KMS-11 (cell line): ENCODE results near the gene BACE1.

Source experiments
- H2AFZ ChIP-seq: fragments of 200-600 bp; sonication (generic); 2 replicates; pipeline ENCODE4 v1.6.1; 2016; ENCODE audit warnings: antibody characterized with exemption, mixed run types, low read depth
- H3K27ac ChIP-seq: fragments of 200-600 bp; sonication (generic); 2 replicates; pipeline ENCODE4 v1.6.1; 2016; ENCODE audit warnings: mild to moderate bottlenecking, mixed run types
- H3K27me3 ChIP-seq: fragments of 200-600 bp; sonication (generic); 2 replicates; pipeline ENCODE4 v1.6.1; 2017; ENCODE audit warnings: mild to moderate bottlenecking, low read depth, mixed run types, moderate library complexity; ENCODE audit not compliant: insufficient read depth
- H3K36me3 ChIP-seq: fragments of 200-600 bp; sonication (generic); 2 replicates; pipeline ENCODE4 v1.6.1; 2017; ENCODE audit warnings: mild to moderate bottlenecking, mixed run types; ENCODE audit not compliant: insufficient read depth
- H3K4me1 ChIP-seq: fragments of 200-600 bp; sonication (generic); 2 replicates; pipeline ENCODE4 v1.6.1; 2016; ENCODE audit warnings: mild to moderate bottlenecking, low read depth, mixed run types; ENCODE audit not compliant: poor library complexity, severe bottlenecking
- H3K4me2 ChIP-seq: fragments of 200-600 bp; sonication (generic); 2 replicates; pipeline ENCODE4 v1.7.0; 2016; ENCODE audit warnings: mild to moderate bottlenecking, mixed run types
- H3K4me3 ChIP-seq: fragments of 200-600 bp; sonication (generic); IDR thresholded peaks from 2 replicates; pipeline ENCODE4 v1.6.1; 2017; ENCODE audit warnings: low read depth, low read length, mixed read lengths; ENCODE audit not compliant: insufficient read depth
- H3K79me2 ChIP-seq: fragments of 200-600 bp; sonication (generic); 2 replicates; pipeline ENCODE4 v1.6.1; 2016; ENCODE audit warnings: low read depth, mixed run types; ENCODE audit not compliant: insufficient read depth
- H3K9ac ChIP-seq: fragments of 200-600 bp; sonication (generic); 2 replicates; pipeline ENCODE4 v1.6.1; 2016; ENCODE audit warnings: mild to moderate bottlenecking, mixed run types
- H4K20me1 ChIP-seq: fragments of 200-600 bp; sonication (generic); 2 replicates; pipeline ENCODE4 v1.6.1; 2016; ENCODE audit warnings: mild to moderate bottlenecking, mixed run types; ENCODE audit not compliant: insufficient read depth
- TF ChIP-seq, protein P1 (sequence below): fragments of 200-600 bp; sonication (generic); conservative IDR thresholded peaks from 2 replicates; pipeline ENCODE4 v1.6.1; 2017; ENCODE audit warnings: low read depth, mild to moderate bottlenecking, antibody characterized with exemption, low read length, moderate library complexity, mixed read lengths

BACE1 gene

DNA sequence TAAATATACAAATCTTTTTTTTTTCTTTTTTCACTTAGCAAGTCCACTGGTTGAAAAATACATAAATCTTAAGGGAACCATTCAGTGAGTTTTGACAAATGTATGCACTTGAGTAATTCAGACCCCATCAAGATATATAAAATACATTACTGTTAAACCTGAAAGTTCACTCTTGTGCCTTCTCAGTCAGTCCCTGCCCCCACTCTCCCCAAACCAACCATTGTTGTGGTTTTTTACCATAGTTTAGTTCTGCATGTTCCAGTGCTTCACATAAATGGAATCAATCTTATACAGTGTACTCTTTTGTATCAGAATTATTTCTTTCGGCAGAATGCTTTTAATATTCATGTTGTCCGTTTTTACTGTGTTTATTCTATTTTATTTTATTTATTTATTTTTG lies 57.5 kb downstream of the BACE1 start:
- H3K4me1 ChIP-seq, result peaks cover 6% of the 10 kb centered on the region
- no peak overlapping the region for H3K4me3 ChIP-seq
- H4K20me1 ChIP-seq, result no peaks in the 10 kb centered on the region
- no peak overlapping the region for H3K27ac ChIP-seq
- no peaks in the 10 kb centered on the region for H3K36me3 ChIP-seq
- H3K4me2 ChIP-seq, result no peak overlapping the region
- no peaks in the 10 kb centered on the region for H3K27me3 ChIP-seq
- H2AFZ ChIP-seq, result no peak overlapping the region
- TF ChIP-seq, protein P1, sequence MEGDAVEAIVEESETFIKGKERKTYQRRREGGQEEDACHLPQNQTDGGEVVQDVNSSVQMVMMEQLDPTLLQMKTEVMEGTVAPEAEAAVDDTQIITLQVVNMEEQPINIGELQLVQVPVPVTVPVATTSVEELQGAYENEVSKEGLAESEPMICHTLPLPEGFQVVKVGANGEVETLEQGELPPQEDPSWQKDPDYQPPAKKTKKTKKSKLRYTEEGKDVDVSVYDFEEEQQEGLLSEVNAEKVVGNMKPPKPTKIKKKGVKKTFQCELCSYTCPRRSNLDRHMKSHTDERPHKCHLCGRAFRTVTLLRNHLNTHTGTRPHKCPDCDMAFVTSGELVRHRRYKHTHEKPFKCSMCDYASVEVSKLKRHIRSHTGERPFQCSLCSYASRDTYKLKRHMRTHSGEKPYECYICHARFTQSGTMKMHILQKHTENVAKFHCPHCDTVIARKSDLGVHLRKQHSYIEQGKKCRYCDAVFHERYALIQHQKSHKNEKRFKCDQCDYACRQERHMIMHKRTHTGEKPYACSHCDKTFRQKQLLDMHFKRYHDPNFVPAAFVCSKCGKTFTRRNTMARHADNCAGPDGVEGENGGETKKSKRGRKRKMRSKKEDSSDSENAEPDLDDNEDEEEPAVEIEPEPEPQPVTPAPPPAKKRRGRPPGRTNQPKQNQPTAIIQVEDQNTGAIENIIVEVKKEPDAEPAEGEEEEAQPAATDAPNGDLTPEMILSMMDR, result no peak
- no peak overlapping the region for H3K9ac ChIP-seq
- H3K79me2 ChIP-seq, result no peaks in the 10 kb centered on the region

DNA sequence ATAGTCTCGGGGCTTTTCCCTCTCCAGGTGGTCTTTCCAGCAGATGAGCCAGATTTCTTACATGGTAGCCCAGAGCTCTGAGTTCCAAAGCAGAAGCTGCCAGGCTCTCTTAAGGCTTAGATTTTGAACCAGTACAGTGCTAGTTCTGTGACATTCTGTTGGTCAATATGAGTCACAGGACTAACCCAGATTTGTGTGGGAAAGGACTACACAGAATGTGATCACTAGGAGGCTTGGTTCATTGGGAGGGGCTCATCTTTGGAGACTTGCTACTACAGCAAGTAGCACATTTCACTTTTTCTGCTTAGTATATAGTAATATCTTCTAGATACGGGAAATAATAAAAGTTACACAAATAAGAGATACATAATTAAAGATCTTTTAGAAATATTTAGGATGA lies 59.5 kb downstream of the BACE1 start:
- no peaks in the 10 kb centered on the region for H3K27me3 ChIP-seq
- peaks cover 6% of the 10 kb centered on the region for H3K4me1 ChIP-seq
- H3K36me3 ChIP-seq, result no peaks in the 10 kb centered on the region
- no peaks in the 10 kb centered on the region for H4K20me1 ChIP-seq
- no peak overlapping the region for H3K4me3 ChIP-seq
- no peak overlapping the region for H3K27ac ChIP-seq
- H3K9ac ChIP-seq, result no peak overlapping the region
- H3K79me2 ChIP-seq, result no peaks in the 10 kb centered on the region
- TF ChIP-seq, protein P1, result no peak
- no peak overlapping the region for H3K4me2 ChIP-seq
- no peak overlapping the region for H2AFZ ChIP-seq

DNA sequence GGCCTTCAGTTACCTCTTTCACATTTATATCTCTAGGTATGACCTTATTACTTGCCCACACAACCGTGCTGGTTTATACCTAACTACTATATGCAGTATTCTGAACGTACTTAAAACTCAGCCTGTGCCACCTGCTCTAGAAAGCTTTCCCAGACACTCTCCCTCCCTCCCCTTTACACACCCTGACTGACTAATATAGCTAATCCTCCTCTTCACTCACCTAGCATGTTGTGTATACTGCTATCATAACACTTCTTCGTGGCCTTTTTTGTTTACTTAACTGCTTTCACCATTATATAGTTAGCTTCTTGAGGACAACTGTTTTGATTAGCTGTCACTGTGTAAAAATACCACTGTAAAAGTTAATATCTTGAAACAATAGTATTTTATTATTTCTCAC lies 60.1 kb downstream of the BACE1 start:
- H3K4me1 ChIP-seq, result peaks cover 6% of the 10 kb centered on the region
- no peaks in the 10 kb centered on the region for H3K36me3 ChIP-seq
- H3K27me3 ChIP-seq, result no peaks in the 10 kb centered on the region
- TF ChIP-seq, protein P1, result no peak
- no peak overlapping the region for H2AFZ ChIP-seq
- H3K4me2 ChIP-seq, result no peak overlapping the region
- H3K4me3 ChIP-seq, result no peak overlapping the region
- H3K79me2 ChIP-seq, result no peaks in the 10 kb centered on the region
- H3K9ac ChIP-seq, result no peak overlapping the region
- H3K27ac ChIP-seq, result no peak overlapping the region
- no peaks in the 10 kb centered on the region for H4K20me1 ChIP-seq

DNA sequence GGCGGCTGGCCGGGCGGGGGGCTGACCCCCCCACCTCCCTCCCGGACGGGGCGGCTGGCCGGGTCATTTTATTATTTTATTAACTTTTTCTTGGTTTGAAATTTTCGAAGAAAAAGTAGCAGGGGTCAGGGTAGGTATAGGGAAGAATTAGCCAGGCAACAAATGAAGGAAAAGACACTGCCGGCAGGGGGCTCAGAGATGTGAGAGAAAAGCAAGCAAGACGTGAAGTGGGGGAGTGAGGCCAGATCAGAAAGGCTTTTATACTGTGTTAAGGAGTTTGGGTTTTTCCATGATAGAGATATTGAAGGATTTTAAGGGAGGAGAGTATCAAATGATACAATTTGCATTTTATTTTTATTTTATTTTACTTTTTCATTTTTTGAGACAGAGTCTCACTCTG lies 64.5 kb downstream of the BACE1 start:
- Histone ChIP-seq H3K4me1 (no peaks in the 10 kb centered on the region), H3K9ac (no peak overlapping the region), H3K4me2 (no peak overlapping the region), H2AFZ (no peak overlapping the region), H3K27me3 (no peaks in the 10 kb centered on the region), H4K20me1 (no peaks in the 10 kb centered on the region), H3K4me3 (no peak overlapping the region), H3K79me2 (no peaks in the 10 kb centered on the region), H3K27ac (no peak overlapping the region), H3K36me3 (no peaks in the 10 kb centered on the region)
- TF ChIP-seq, protein P1, result no peak
